ENCODE measurements around the gene TBCCD1. TPM values are rescaled to one million over a fixed set of nuclear protein-coding genes. Genes with fewer than 3 reads are reported as not detected.
A peak's percentile ranks its signal among the peaks of the same experiment; 100 is the strongest.

TBCCD1 gene
- total RNA-seq, 1 experiment from 2014 or later = 14.5 TPM

GRCh38 chr3:186552408-186553031, 14.6 kb downstream of the TBCCD1 start:
- POLR2A ChIA-PET = no interaction called here
- H3K4me1 ChIP-seq (ENCODE audit: control insufficient read depth, insufficient read depth, low read length) = no peaks in the 10 kb centered on the region
- BruUV-seq (replicated peaks) = no TSS peak
- in situ Hi-C loops (cut with HindIII; ENCODE audit: low pct_unique_long_range_greater_than_20kb, low sequenced_read_pairs) = no loop called here
- ATAC-seq = no peak
- H3K27me3 ChIP-seq (ENCODE audit: control insufficient read depth, insufficient read depth, low read length) = no peaks in the 10 kb centered on the region
- no peak for TF ChIP-seq POLR2AphosphoS5 (IDR thresholded peaks at IDR 0.05; ENCODE audit: low read depth, low read length)
- TF ChIP-seq SIN3A (IDR thresholded peaks at IDR 0.05; ENCODE audit: borderline replicate concordance, insufficient read depth, low read depth, low read length) = no peak
- no peak for TF ChIP-seq REST (IDR thresholded peaks at IDR 0.05; ENCODE audit: insufficient read depth in 1 of 2, low read depth in 2 of 2, low read length in 1 of 2)
- no peak for TF ChIP-seq TCF7L2 (IDR thresholded peaks at IDR 0.05; ENCODE audit: low read depth, low read length)
- no peak for TF ChIP-seq CTCF (IDR thresholded peaks at IDR 0.05)
- no peaks in the 10 kb centered on the region for H3K9me3 ChIP-seq (ENCODE audit: control insufficient read depth, insufficient read depth, low read depth, low read length)
- CTCF ChIA-PET = interaction anchor here (0.5 kb wide), 1 partner anchor 573 kb away, joined by 4 read pairs; no protein-coding TSS in a partner anchor
- H3K36me3 ChIP-seq (ENCODE audit: control insufficient read depth, insufficient read depth, low read length) = peaks cover 3% of the 10 kb centered on the region
- intact Hi-C loops (cut with micrococcal nuclease; ENCODE audit: unreplicated experiment) = no loop called here
- DNase-seq (ENCODE audit: low read depth, low spot score) = no peak
- no peak overlapping the region for H3K27ac ChIP-seq (ENCODE audit: low read length)
- no peak overlapping the region for H3K4me3 ChIP-seq (ENCODE audit: low read depth in 2 of 2, low read length in 2 of 2)

- ChIA-PET POLR2A (no interaction called here), CTCF (no interaction called here)
- ATAC-seq (no peak), DNase-seq (ENCODE audit: low read depth, low spot score) (no peak)
- no peak overlapping the region for H3K27ac ChIP-seq (ENCODE audit: low read length)
- TF ChIP-seq POLR2AphosphoS5 (IDR thresholded peaks at IDR 0.05; ENCODE audit: low read depth, low read length) (no peak), CTCF (IDR thresholded peaks at IDR 0.05) (0 out of 2 replicates have a peak, but pooled peaks have one; percentile 11)
- peaks cover 3% of the 10 kb centered on the region for H3K36me3 ChIP-seq (ENCODE audit: control insufficient read depth, insufficient read depth, low read length)
- no peaks in the 10 kb centered on the region for H3K4me1 ChIP-seq (ENCODE audit: control insufficient read depth, insufficient read depth, low read length)
- H3K4me3 ChIP-seq (ENCODE audit: low read depth in 2 of 2, low read length in 2 of 2) = no peak overlapping the region
- no TSS peak for BruUV-seq (replicated peaks)
- H3K27me3 ChIP-seq (ENCODE audit: control insufficient read depth, insufficient read depth, low read length) = no peaks in the 10 kb centered on the region
- no peaks in the 10 kb centered on the region for H3K9me3 ChIP-seq (ENCODE audit: control insufficient read depth, insufficient read depth, low read depth, low read length)
- intact Hi-C loops (cut with micrococcal nuclease; ENCODE audit: unreplicated experiment) (no loop called here), in situ Hi-C loops (cut with HindIII; ENCODE audit: low pct_unique_long_range_greater_than_20kb, low sequenced_read_pairs) (no loop called here)
These were observed 15.8 kb downstream of the TBCCD1 start for GRCh38 chr3:186551387-186551786.

All from Panc1 (cell line).